Stimulated activated CD4-positive, alpha-beta T cell treated with anti-CD3 and anti-CD28 coated beads, TNF-alpha, amount 100 ng/mL, for 48 hours (primary cell): ENCODE measurements around the gene CEP95.

Experiments used
- DNase-seq, 3 donors: peaks; one replicate each; pipeline ENCODE4 v3.0.0-alpha.2; 2020; ENCODE audit warnings: low read depth in 3 of 3

CEP95 gene

DNA sequence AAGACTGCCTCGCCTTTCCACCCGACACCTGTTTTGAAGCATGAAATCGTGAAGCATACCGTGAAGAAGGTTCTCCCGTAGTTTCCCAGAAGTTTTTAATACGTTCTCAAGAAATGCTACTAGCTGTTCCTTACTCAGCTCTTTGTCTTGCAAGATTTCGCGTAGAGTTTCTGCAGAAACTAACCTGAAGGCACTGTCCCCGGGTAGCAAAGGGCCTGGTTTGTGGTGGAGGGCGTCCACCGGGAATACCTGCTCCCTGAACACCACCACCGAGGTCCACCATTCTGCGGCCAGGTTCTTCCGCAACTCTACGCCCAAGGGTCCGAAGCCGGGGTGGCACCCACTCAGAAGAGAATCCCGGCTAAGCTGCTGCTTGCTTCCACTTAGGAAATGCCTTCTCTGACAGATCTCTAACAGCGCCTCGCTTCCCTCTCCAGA lies 10.4 kb upstream of the CEP95 start:
- DNase-seq = no peak

DNA sequence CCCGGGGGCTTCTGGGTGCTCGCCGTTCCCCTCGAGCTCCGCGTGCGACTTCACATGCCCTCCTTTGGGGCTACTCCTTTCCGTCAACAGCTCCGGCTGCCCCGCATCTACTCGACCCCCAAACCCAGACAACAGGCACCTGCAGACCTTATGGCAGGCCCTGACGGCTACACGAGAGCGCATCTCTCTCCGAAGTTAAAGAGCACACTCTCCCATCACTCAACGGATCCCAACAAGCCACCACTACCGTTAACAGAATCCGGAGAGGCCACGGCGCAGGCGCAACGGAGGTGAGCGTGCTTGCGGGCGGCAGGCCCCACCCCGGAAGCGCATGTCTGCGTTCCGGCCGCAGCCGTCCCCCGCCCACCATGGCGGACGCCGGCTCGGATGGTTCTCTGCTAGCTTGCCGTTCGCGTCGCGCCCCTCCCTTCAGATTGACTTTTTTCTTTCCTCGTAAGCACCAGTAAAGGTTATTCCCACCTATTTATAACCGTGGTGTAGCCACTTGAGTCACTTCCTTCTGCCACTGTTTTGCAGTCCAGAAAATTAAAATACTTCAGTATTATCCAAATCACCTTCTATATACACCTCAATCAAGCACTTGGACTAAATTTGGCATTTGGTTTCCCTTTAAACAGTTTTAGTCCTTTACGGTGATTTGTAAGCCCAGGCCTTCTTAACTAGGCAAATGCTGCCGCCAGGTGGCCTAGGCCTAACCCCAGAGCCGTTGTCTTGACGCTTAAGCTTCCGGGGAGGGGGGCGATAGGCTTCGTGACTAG lies 9.8 kb upstream of the CEP95 start, which contains the start of gene POLG2:
POLG2 (minus strand) TSS at position 269 of the 779 bp plus-strand sequence; CDS start at position 183, 86 bp downstream.
- peak; percentile 92 to 93 (median 92) for DNase-seq

DNA sequence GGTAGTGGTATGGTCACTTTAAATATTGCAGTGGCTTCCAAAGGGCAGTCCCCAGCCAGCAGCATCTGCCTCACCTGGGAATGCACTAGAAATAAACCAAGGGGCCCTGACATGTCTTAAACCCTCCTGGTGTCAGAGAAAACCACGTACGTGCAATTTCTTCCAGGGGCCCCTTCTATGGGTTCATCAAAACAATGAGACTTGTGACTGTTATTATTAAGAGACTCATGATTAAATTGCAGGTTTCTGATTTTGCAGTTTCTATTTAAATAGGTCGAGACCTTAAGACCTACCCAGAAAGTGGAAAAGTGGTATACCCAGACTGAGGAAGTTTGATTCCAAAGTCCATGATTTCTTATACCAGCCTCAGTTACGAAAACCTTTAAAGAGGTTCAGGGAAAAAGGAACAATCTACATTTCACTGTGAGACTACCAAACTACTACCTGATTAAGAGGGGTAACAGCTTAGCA lies 9.2 kb upstream of the CEP95 start:
- peak in 1 of 3 donors; percentile 11 for DNase-seq

DNA sequence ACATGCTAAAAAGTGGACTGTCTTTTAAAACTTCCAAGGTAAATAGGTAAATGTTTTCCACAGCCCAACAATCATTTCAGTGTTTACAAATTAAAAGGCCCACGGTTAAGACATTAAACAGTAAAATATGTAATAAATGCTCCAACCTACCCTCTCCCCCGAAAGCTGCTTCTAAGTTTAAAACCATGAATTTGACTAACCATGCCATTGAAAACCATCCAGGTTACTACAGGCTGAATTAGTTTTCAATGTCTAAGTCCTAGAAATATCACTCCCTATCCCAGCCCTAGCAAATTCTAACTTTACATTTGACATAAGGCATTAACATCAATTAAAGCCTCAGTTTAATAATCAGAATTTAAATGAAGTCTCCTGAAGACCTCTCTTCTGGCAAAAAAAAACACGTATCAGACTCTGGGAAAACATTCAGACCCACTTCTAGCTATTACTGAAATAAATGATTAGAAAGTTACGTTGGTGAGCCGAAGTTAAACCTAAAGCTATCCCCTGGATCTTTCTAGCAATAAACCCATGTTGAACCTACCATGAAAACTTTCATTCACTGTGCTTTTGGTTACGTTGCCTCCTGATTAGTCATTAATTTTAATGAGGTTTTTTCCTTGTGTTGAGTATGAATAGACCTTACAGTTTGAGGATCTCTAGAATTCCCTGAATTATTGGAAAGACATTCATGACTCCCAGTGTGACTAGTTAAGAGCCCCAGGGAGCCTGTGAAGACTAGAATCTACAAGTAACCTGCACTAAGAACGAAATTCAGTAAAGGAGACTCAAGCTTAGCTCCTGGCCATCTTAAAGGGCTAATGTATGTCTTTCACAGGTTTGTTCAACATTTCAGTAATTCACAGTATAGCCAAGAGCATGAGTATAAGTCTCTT lies 8.2 kb upstream of the CEP95 start:
- DNase-seq = no peak

DNA sequence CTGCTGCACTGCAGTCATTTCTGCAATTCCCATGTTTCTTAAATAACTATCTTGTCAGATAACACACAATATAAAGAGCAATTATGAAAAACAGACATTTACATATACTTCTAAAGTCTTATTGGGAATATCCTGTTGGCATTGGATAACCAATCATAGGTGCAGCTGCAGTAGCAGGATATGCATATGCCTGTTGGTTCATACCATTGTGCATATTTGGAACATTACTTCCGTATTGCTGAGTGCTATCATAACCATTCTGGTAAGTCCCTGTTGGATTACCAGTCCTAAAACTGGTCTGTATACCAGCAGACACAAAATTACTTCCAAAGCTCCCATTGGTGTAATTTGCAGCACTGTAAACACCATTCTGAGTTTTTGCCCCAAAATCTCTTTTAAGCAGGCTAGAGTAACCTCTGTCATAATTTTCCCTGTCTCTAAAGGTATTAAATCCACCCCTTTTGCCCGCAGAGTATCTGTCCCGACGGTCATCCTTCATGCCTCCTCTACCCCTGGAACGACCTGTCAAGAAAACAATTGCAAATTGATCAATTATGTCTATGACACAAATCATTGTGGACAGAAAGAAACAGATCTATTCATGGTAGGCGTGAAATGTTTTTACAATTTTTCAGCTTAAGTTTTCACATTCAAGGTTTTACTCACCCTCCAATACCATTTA lies 6.8 kb upstream of the CEP95 start:
- DNase-seq = no peak

DNA sequence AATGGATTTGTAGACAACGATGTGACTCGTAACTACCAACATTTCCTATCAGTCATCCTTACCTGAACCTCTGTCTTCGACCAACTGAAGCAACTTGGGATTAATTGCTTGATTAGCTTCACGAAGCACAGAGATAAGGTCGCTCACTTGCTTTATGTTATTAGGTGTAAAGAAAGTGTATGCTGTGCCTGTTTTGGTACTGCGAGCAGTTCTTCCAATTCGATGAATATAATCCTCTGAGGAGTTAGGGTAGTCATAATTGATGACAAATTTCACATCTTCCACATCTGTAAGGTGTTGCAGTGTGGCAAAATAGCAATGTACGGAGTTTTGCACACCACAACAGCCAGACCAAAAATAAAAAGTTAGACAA lies 6.3 kb upstream of the CEP95 start:
- no peak for DNase-seq

DNA sequence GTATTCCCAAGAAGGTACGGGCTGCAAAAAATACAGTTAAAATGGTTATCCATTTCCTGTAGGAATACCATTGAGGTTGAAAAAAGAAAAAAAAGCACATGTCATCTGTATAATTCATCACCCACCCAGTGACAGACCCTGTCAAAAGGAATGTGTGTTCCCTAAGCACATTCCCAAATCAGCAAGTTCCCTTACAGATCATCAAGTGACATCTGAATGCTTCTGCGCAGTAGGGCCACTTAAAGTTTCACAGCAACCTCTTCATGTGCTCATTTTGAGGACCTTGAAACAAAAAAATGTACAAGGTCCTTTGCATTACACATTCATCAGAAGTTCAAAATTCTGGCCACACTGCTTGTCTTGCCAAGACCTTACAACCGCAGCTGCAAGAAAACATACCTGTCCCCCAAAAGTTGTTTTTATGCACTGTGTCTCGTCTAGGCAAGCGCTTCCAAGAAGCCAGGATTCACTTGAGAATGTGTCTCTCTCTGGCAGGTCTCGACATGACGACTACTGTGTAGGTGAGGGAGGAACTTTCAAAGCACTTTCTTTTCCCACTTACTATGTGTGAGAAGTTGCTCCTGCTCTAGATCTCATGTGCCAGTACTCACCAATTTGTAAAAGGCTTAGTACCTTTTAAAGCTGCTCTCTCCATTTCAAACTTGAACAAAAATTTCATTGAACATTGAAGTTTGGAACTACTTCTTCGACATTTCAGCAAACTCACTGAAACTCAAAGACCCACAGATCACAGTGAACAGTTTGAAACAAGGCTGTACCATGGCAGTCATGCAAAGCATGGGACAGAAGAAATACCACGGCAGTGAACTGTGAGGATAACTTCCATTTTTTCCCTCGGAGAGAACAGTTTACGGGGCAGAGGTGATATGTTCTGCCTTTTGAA lies 5.7 kb upstream of the CEP95 start:
- DNase-seq = no peak

DNA sequence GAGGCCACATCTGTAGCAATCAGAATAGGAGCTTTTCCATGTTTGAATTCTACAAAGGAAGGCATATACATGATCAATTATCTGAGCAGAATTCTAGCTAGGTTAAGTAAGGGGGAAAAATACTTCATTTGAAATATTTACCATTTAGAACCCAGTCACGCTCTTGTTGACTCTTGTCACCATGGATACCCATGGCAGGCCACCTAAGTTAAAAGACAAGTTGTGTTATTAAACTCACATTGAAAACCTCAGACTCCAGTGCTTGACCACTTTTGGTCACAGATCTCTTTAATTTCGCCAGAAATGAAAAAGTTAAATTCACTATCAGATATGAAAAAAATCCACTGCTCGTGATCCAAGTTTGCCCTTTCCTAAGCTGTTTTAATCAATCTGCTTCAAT lies 4.8 kb upstream of the CEP95 start:
- no peak for DNase-seq

DNA sequence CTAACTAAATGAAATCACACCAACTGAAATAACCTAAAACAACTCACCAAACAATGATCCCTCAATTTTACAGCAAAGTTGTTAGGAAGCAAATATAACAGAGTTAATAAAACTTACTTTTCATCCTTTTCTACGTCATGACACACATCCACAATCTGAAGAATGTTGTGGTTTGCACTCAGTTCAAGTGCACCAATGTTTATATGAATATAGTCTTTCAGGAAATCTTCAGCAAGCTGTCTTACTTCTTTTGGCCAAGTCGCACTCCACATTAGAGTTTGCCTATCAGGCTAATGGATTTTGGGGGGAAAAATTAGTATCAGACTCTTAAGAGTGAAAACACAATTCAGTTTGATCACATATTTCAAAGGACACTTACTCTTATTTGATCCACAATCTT lies 4.0 kb upstream of the CEP95 start:
- DNase-seq = no peak

DNA sequence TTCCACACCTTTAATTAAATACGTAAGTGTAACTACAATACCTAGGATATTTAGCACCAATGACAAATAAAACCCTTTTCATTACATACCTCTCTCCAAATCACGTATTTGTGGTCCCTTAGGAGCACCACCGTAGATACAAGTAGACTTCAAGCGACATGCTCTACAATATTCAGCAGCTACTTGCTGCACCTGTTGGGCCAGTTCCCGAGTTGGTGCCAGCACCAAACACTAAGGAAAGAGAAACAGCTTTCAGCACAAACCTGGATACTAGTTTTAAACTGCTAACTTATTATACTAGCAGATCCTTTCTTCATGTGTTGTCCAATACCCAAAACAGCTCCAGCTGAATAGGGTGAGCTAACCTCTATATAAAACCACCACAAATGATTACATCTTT lies 3.4 kb upstream of the CEP95 start:
- no peak for DNase-seq

DNA sequence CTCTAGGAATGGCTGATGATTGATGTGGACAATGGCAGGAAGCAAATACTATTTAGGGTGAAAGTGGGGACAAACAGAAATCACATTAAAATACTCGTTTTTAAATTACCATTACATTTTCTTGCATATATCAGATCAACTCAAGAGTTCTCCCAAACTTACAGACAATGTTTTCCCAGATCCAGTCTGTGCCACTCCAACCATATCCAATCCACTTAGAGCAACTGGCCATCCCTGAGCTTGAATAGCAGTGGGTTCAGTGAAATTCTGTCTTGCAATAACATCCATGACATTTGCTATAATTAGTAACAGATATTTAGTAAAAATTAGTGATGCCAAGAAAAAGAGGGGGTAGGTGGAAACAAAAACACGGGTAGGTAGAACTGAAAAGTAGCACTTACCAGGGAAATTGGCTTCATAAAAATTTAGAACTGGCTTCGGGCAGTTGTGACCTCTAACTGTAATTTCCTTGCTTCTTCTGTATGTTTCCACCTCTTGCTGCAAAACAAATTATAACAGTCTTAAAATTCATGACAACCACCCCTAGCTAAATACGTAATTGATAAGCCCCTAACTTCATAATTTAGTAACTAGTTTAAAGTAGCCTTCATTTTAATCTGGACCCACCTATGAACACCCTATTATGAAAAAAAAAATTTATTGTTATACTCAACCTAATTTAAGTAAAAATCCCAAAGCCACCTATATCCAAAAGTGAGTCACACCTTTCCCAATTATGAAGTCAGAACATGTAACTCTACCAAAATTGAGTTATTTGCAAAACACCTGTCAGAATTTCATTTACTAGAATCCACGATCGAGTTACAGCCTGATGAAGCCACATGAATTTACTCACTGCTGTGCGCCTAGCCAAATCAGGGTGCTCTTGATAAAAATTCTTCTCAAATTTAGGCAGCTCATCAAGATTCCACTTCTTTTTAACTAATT lies 2.7 kb upstream of the CEP95 start:
- DNase-seq = no peak

DNA sequence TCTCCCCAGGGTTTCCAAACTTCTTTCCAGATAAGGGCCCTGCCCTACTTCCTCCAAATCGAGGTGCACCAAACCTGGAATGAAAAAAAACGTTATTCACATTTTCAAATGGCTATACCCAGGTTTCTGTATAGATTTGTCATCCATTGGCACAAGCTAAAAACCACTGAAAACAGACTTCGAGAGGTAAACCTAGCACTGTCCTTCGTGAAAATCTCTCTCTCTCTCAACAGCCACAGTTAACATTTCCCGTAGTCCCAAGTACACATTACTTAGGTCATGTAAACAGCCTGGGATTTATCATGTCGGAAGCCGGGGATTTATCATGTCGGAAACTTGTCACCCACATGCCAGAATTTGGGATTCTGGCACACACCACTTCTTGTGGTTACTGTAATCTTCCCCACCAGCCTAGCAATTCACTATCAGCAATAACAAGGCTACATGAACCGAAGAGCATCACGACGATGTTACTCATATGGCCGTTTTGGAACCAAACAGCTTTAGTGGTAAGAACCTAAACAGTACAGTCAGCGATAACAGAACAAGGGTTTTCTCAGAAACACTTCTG lies 1.9 kb upstream of the CEP95 start:
- DNase-seq = no peak

DNA sequence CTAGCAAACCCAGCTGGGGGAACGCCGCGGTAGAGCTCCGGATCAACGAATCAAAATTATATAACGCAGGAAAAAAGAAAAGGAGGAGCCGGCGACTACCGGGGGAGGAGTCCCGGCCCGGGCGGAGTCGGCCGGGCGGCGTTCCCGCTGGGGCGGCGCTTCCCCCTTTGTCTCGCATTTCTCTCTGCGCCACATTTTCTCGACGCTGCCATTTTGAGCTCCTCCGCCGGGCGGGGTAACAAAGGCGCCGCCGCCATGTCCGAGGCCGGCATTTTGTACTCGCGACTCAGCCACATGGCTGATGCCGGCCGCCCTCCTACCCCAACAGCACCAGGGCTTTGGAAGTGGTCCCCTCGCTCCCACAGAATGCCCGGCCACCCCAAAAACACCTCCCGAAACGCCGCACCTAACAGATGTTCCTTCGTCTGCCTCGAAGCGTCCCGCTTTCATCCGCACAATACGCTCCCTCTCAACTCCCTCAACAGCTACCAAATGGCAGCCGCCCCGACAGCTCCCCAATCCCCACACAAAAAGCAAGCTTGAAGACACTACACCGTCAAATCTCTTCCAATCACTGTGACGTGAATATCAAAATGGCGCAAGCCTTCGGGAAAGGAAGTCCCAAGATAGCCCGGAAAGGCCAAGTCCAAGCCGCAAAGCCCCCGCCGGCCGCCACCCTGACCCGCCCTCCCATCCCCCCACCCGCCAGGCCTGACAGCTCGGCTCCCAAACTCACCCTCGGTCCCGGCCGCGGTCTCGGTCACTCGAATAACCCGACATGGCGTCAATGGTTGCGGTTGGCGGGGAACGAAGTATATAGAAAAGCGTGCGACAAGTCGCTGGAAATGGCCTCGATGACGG lies 1.2 kb upstream of the CEP95 start:
- peak; percentile 62 to 74 (median 72) for DNase-seq

DNA sequence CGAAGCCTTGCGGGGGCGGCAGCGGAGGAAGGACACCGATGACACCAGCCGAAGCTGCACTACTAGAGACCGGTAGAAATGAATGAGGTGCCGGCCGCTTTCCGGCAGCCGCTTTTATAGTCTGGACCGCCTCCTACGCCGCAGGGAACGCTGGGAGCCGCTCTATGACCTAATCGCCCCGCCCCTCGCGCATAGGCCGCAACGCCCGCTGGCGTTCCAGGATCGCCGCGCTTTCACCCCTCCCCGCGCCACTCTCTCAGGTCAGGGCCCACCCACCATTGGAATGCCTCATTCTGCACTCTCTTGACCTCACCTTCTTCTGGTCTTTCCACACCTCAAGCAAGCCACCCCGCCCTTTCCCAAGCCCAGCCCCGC lies 589 bp upstream of the CEP95 start, which contains the start of gene DDX5:
DDX5 (minus strand) TSS at position 89 of the 375 bp plus-strand sequence. CDS start 170 bp downstream, outside the sequence.
- peak; percentile 94 to 98 (median 96) for DNase-seq

DNA sequence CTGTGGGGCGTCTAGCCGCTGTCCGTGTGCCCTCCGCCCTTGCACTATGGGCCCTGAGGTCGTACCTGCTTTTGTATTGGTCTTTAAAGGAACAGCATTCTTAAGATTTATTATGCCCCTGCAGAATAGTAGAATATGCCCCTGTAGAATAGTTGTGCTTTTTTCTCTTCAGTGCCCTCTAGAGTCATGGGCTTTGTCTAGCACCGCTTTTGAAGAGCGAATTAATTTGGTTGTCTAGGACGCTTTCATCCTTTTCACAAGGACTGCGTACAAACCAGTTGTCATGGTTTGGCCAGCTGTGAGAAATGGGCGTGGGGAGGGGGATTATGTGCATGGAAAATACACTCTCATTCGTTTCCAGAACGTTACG lies 621 bp downstream of the CEP95 start:
- peak in 1 of 3 donors; percentile 12 for DNase-seq

DNA sequence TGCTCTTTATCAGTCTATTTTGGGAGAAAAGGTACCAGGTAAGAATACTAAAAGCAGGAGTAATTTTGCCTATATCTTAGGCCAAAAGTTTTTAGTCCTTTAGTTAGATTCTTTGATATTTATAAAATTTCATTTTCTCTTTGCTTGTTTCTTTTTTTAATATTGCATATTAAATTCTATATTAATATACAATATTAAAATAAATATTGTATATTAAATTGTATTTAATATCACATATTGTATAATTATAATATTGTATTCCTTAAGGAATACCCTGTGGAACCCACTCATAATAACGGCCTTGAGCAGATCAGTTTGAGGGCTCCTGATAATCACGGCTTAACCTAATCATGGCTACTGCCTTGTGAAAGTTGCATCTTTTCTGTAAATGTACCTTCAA lies 1.9 kb downstream of the CEP95 start:
- no peak for DNase-seq

DNA sequence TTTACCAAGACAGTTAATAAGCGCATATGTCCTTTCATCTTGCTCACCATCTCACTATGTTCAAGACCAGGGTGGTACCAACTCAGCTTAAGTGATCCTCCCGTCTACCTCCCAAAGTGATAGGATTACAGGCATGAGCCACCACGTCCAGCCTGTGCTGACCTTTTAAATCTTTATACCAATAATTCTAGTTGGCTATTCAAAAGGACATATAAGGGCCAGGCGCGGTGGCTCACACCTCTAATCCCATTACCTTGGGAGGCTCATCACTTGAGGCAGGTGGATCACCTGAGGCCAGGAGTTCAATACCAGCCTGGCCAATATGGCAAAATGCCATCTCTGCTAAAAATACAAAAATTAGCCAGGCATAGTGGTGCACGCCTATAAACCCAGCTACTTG lies 2.4 kb downstream of the CEP95 start:
- no peak for DNase-seq

DNA sequence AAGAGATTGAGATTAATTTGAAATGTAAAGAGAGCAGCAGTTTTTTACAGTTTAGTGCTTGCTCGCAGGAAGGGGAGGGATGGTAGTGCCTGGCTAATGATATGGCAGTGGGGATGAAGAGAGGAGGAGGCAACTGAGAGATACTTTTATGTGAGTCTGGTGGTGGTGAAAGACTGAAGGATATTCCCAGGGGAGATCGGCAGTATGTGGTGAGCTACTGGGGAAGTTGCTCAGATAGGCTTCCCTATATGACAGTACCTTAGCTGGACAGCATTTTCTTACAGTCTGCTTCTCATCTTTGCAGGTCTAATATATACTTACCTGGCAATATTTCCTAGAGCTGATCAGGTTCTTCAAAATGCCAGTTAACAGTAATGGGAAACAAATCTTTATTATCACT lies 8.6 kb downstream of the CEP95 start:
- DNase-seq = no peak

DNA sequence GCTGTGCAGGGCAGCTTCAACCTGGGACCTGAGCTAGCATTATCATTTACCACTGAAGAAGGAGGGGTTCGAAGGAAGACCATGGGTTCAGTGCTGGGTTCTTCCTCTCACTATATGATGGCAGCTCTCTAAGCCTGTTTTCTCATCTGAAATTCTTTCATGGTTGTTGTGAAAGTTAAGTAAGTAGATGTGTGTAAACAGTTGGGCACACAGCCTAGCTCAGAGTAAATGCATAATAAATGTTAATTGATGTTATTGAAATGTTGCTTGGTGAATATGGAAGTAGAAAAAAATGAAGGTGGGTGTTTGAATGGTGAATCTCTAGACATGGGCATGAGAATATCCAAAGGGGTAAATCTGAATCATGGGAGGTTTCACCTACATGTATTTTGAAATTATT lies 9.1 kb downstream of the CEP95 start:
- no peak for DNase-seq
